ENCODE results near the gene UFC1. TPM values are rescaled to one million over a fixed set of nuclear protein-coding genes. Genes with fewer than 3 reads are reported as not detected.

UFC1 gene
- total RNA-seq, 2 donors from 2014 or later, result 53.0 to 77.4 TPM

GRCh38 chr1:161172776-161173376 is 19.1 kb downstream of the UFC1 start:
- H3K27me3 ChIP-seq, result no peaks in the 10 kb centered on the region

GRCh38 chr1:161173711-161174110 is 19.9 kb downstream of the UFC1 start:
- H3K4me3 ChIP-seq, result no peak overlapping the region
- H3K27me3 ChIP-seq, result no peaks in the 10 kb centered on the region
- H3K27ac ChIP-seq, result peak overlapping the region; percentile 19 to 45
- peaks cover 63% of the 10 kb centered on the region for H3K36me3 ChIP-seq
- DNase-seq (ENCODE audit: low spot score), result no peak
- peaks cover 3 to 32% of the 10 kb centered on the region in 2 donors for H3K4me1 ChIP-seq
- no peak for TF ChIP-seq CTCF (IDR thresholded peaks at IDR 0.05)
- H3K9me3 ChIP-seq, result no peaks in the 10 kb centered on the region

More at GRCh38 chr1:161172776-161173376, 19.1 kb downstream of the UFC1 start:
- Histone ChIP-seq H3K36me3 (peaks cover 63% of the 10 kb centered on the region), H3K9me3 (no peaks in the 10 kb centered on the region), H3K27ac (peak overlapping the region; percentile 19 to 45), H3K4me1 (peaks cover 3 to 31% of the 10 kb centered on the region in 2 donors), H3K4me3 (no peak overlapping the region)
- TF ChIP-seq CTCF (IDR thresholded peaks at IDR 0.05), result no peak
- DNase-seq (ENCODE audit: low spot score), result no peak

- Histone ChIP-seq H3K27ac (no peak overlapping the region), H3K36me3 (peaks cover 60% of the 10 kb centered on the region), H3K27me3 (no peaks in the 10 kb centered on the region), H3K4me1 (peaks cover 3 to 32% of the 10 kb centered on the region in 2 donors), H3K4me3 (no peak overlapping the region), H3K9me3 (no peaks in the 10 kb centered on the region)
- DNase-seq (ENCODE audit: low spot score), result no peak
- no peak for TF ChIP-seq CTCF (IDR thresholded peaks at IDR 0.05)
Measured at GRCh38 chr1:161174911-161175310, 21.1 kb downstream of the UFC1 start.

- no peak for DNase-seq (ENCODE audit: low spot score)
- H3K4me3 ChIP-seq, result peak overlapping the region in 1 of 2 donors; percentile 77
- no peaks in the 10 kb centered on the region for H3K9me3 ChIP-seq
- H3K4me1 ChIP-seq, result peaks cover 3 to 32% of the 10 kb centered on the region in 2 donors
- H3K36me3 ChIP-seq, result peaks cover 50% of the 10 kb centered on the region
- peak overlapping the region; percentile 86 to 89 for H3K27ac ChIP-seq
- TF ChIP-seq CTCF (IDR thresholded peaks at IDR 0.05), result no peak
- H3K27me3 ChIP-seq, result no peaks in the 10 kb centered on the region
Measured at GRCh38 chr1:161175771-161176453, 22.1 kb downstream of the UFC1 start.

- TF ChIP-seq CTCF (IDR thresholded peaks at IDR 0.05), result no peak
Measured at GRCh38 chr1:161176468-161177111, 22.8 kb downstream of the UFC1 start.

More at GRCh38 chr1:161176468-161177111, 22.8 kb downstream of the UFC1 start:
- H3K4me3 ChIP-seq, result peak overlapping the region; percentile 77 to 93
- peak overlapping the region; percentile 86 to 89 for H3K27ac ChIP-seq
- H3K27me3 ChIP-seq, result no peaks in the 10 kb centered on the region
- peaks cover 43% of the 10 kb centered on the region for H3K36me3 ChIP-seq
- H3K9me3 ChIP-seq, result no peaks in the 10 kb centered on the region
- no peak for DNase-seq (ENCODE audit: low spot score)
- peaks cover 3 to 32% of the 10 kb centered on the region in 2 donors for H3K4me1 ChIP-seq
